BLaER1 treated with 17β-estradiol and CSF1 and Interleukin-3, amounts not matched to agents 10 nM and 100 nM (cell line): ENCODE data around the gene ASPSCR1.

Experiments
- H3K27ac ChIP-seq, 11 experiments: shearing (Covaris generic); formaldehyde crosslinking; 2 replicates each; pipeline ENCODE4 v1.8.1; 2022
- H3K27me3 ChIP-seq, 11 experiments: shearing (Covaris generic); formaldehyde crosslinking; 2 replicates each; pipeline ENCODE4 v1.8.1; 2022
- H3K36me3 ChIP-seq, 11 experiments: shearing (Covaris generic); formaldehyde crosslinking; 2 replicates each; pipeline ENCODE4 v1.8.1; 2022
- H3K4me1 ChIP-seq, 10 experiments: shearing (Covaris generic); formaldehyde crosslinking; 2 replicates each; pipeline ENCODE4 v1.8.1; 2022
- H3K4me2 ChIP-seq, 11 experiments: shearing (Covaris generic); formaldehyde crosslinking; 2 replicates each; pipeline ENCODE4 v1.8.1; 2022
- H3K4me3 ChIP-seq, 10 experiments: shearing (Covaris generic); formaldehyde crosslinking; 2 replicates each; pipeline ENCODE4 v1.8.1; 2022
- H3K9ac ChIP-seq, 11 experiments: shearing (Covaris generic); formaldehyde crosslinking; 2 replicates each; pipeline ENCODE4 v1.8.1; 2022
- H3K9me3 ChIP-seq, 11 experiments: shearing (Covaris generic); formaldehyde crosslinking; replicated peaks in 1 of 11; 2 replicates each; pipeline ENCODE4 v1.8.1; 2022
- H4K20me1 ChIP-seq, 11 experiments: shearing (Covaris generic); formaldehyde crosslinking; 2 replicates each; pipeline ENCODE4 v1.8.1; 2022
- Cebpa-rat ChIP-seq, 11 experiments: shearing (Covaris generic); IDR thresholded peaks; 2 replicates each; pipeline ENCODE4 v1.8.1; 2022

The ASPSCR1 gene

GRCh38 chr17:82029391-82029790 lies 52.0 kb downstream of the ASPSCR1 start:
- Histone ChIP-seq H3K27me3 (peaks cover 0 to 20% (median 18%) of the 10 kb centered on the region in 11 experiments; a peak in 19 of 22 replicates), H4K20me1 (peaks cover 0 to 80% (median 24%) of the 10 kb centered on the region in 11 experiments; a peak in 13 of 22 replicates), H3K36me3 (peaks cover 0 to 45% (median 4%) of the 10 kb centered on the region in 11 experiments; a peak in 6 of 22 replicates), H3K9me3 (no peaks in the 10 kb centered on the region), H3K4me2 (peak overlapping the region in 6 of 11 experiments; percentile 7 to 100 (median 94); a peak in 5 of 22 replicates), H3K4me1 (peaks cover 16 to 53% (median 39%) of the 10 kb centered on the region in 10 experiments), H3K9ac (0 out of 22 replicates have a peak overlapping the region, but pooled peaks of 4 of the 11 experiments have one; percentile 9 to 77 (median 74)), H3K4me3 (no peak overlapping the region), H3K27ac (no peak overlapping the region)
- TF ChIP-seq Cebpa-rat (IDR thresholded peaks at IDR 0.05), result no peak

- Histone ChIP-seq H3K4me3 (peak overlapping the region in 6 of 10 experiments; percentile 54 to 74 (median 68); a peak in 13 of 20 replicates), H3K27ac (no peak overlapping the region), H3K36me3 (peaks cover 0 to 45% (median 4%) of the 10 kb centered on the region in 11 experiments; a peak in 6 of 22 replicates), H3K4me1 (peaks cover 20 to 51% (median 37%) of the 10 kb centered on the region in 10 experiments), H3K9me3 (no peaks in the 10 kb centered on the region), H3K27me3 (peaks cover 0 to 20% (median 18%) of the 10 kb centered on the region in 11 experiments; a peak in 19 of 22 replicates), H3K9ac (peak overlapping the region in 7 of 11 experiments; percentile 34 to 80 (median 74); a peak in 9 of 22 replicates), H4K20me1 (peaks cover 0 to 80% (median 31%) of the 10 kb centered on the region in 11 experiments; a peak in 13 of 22 replicates), H3K4me2 (peak overlapping the region; percentile 81 to 100 (median 95))
- no peak for TF ChIP-seq Cebpa-rat (IDR thresholded peaks at IDR 0.05)
Observed at GRCh38 chr17:82029990-82030469, 52.6 kb downstream of the ASPSCR1 start.

GRCh38 chr17:82030470-82031302 lies 53.3 kb downstream of the ASPSCR1 start:
- peaks cover 0 to 44% (median 4%) of the 10 kb centered on the region in 11 experiments; a peak in 6 of 22 replicates for H3K36me3 ChIP-seq
- peak overlapping the region; percentile 54 to 74 (median 67) for H3K4me3 ChIP-seq
- H3K4me1 ChIP-seq, result peaks cover 26 to 50% (median 39%) of the 10 kb centered on the region in 10 experiments
- H3K27ac ChIP-seq, result peak overlapping the region in 9 of 11 experiments; percentile 29 to 74 (median 47); a peak in 17 of 22 replicates
- peaks cover 0 to 20% (median 18%) of the 10 kb centered on the region in 11 experiments; a peak in 19 of 22 replicates for H3K27me3 ChIP-seq
- H4K20me1 ChIP-seq, result peaks cover 0 to 80% (median 35%) of the 10 kb centered on the region in 11 experiments; a peak in 16 of 22 replicates
- TF ChIP-seq Cebpa-rat (IDR thresholded peaks at IDR 0.05), result no peak
- H3K9me3 ChIP-seq, result no peaks in the 10 kb centered on the region
- peak overlapping the region; percentile 81 to 100 (median 95) for H3K4me2 ChIP-seq
- H3K9ac ChIP-seq, result peak overlapping the region; percentile 47 to 80 (median 64); a peak in 21 of 22 replicates

- Histone ChIP-seq H3K9ac (peak within 1 kb of the TSS; percentile 54 to 81 (median 71); a peak in 21 of 22 replicates), H3K27ac (peak within 1 kb of the TSS in 9 of 11 experiments; percentile 31 to 74 (median 52); a peak in 17 of 22 replicates), H3K9me3 (no peaks in the 10 kb centered on the region), H3K36me3 (peaks cover 0 to 39% (median 4%) of the 10 kb centered on the region in 11 experiments; a peak in 6 of 22 replicates), H3K27me3 (peaks cover 0 to 20% (median 18%) of the 10 kb centered on the region in 11 experiments; a peak in 19 of 22 replicates), H3K4me2 (peak within 1 kb of the TSS; percentile 95 to 100 (median 99)), H4K20me1 (peaks cover 0 to 80% (median 35%) of the 10 kb centered on the region in 11 experiments; a peak in 17 of 22 replicates), H3K4me1 (peaks cover 33 to 57% (median 46%) of the 10 kb centered on the region in 10 experiments), H3K4me3 (peak within 1 kb of the TSS; percentile 56 to 74 (median 67))
- no peak for TF ChIP-seq Cebpa-rat (IDR thresholded peaks at IDR 0.05)
Observed at GRCh38 chr17:82031303-82031884, 54.0 kb downstream of the ASPSCR1 start, which contains the start of gene RAC3. TSS of gene RAC3 (plus strand) at chr17:82031678. CDS start at chr17:82031762, 84 bp downstream.

GRCh38 chr17:82031885-82032627 lies 54.6 kb downstream of the ASPSCR1 start:
- Histone ChIP-seq H3K9me3 (no peaks in the 10 kb centered on the region), H3K4me3 (peak overlapping the region; percentile 56 to 74 (median 66)), H3K4me2 (peak overlapping the region; percentile 90 to 100 (median 99)), H3K27ac (peak overlapping the region in 8 of 11 experiments; percentile 28 to 54 (median 41); a peak in 8 of 22 replicates), H4K20me1 (peaks cover 0 to 78% (median 33%) of the 10 kb centered on the region in 11 experiments; a peak in 17 of 22 replicates), H3K27me3 (peaks cover 0 to 20% (median 18%) of the 10 kb centered on the region in 11 experiments; a peak in 19 of 22 replicates), H3K9ac (peak overlapping the region; percentile 51 to 81 (median 71); a peak in 21 of 22 replicates), H3K36me3 (peaks cover 0 to 35% (median 4%) of the 10 kb centered on the region in 11 experiments; a peak in 6 of 22 replicates), H3K4me1 (peaks cover 39 to 63% (median 52%) of the 10 kb centered on the region in 10 experiments)
- no peak for TF ChIP-seq Cebpa-rat (IDR thresholded peaks at IDR 0.05)

GRCh38 chr17:82033359-82034085 lies 56.1 kb downstream of the ASPSCR1 start:
- H3K4me1 ChIP-seq, result peaks cover 45 to 69% (median 55%) of the 10 kb centered on the region in 10 experiments
- no peak overlapping the region for H3K4me3 ChIP-seq
- peak overlapping the region in 7 of 11 experiments; percentile 12 to 99 (median 99); a peak in 7 of 22 replicates for H3K4me2 ChIP-seq
- H3K9me3 ChIP-seq, result no peaks in the 10 kb centered on the region
- peaks cover 0 to 20% (median 0%) of the 10 kb centered on the region in 11 experiments; a peak in 3 of 22 replicates for H3K36me3 ChIP-seq
- H3K27ac ChIP-seq, result no peak overlapping the region
- H3K27me3 ChIP-seq, result peaks cover 0 to 20% (median 18%) of the 10 kb centered on the region in 11 experiments; a peak in 19 of 22 replicates
- peaks cover 0 to 64% (median 29%) of the 10 kb centered on the region in 11 experiments; a peak in 17 of 22 replicates for H4K20me1 ChIP-seq
- peak overlapping the region in 3 of 11 experiments; percentile 1 to 80 (median 31); a peak in 3 of 22 replicates for H3K9ac ChIP-seq
- TF ChIP-seq Cebpa-rat (IDR thresholded peaks at IDR 0.05), result no peak
